ENCODE results near the gene FOXN1. TPM values are rescaled to one million over a fixed set of nuclear protein-coding genes. Genes with fewer than 3 reads are reported as not detected.
"Not testable (repeated sequence)": the region's sequence is repeated elsewhere in the genome, so short reads cannot be mapped to it uniquely, and the experiment has no call there.

Gene FOXN1
- total and polyA plus RNA-seq, 2 experiments from 2014 or later = 0.06 TPM; not detected in 1

GRCh38 chr17:28521311-28522085 lies 15.3 kb downstream of the FOXN1 start:
- H3K27ac ChIP-seq = no peak overlapping the region
- TF ChIP-seq CTCF (IDR thresholded peaks at IDR 0.05; ENCODE audit: low read depth, low read length) = no peak
- H3K4me3 ChIP-seq = no peak overlapping the region
- no peaks in the 10 kb centered on the region for H3K27me3 ChIP-seq
- no peaks in the 10 kb centered on the region for H3K36me3 ChIP-seq
- H3K9me3 ChIP-seq (ENCODE audit: low read depth) = no peaks in the 10 kb centered on the region
- DNase-seq (ENCODE audit: low read depth in 1 of 2, low spot score in 1 of 2) = peak in 1 of 2 donors; percentile 46
- H3K4me1 ChIP-seq (ENCODE audit: low read depth) = peaks cover 17% of the 10 kb centered on the region

- H3K36me3 ChIP-seq; H3K9me3 ChIP-seq (ENCODE audit: low read depth); DNase-seq (ENCODE audit: low read depth in 1 of 2, low spot score in 1 of 2); H3K27me3 ChIP-seq; H3K27ac ChIP-seq; H3K4me3 ChIP-seq: not testable (repeated sequence)
- H3K4me1 ChIP-seq (ENCODE audit: low read depth) = peaks cover 17% of the 10 kb centered on the region
Observed at GRCh38 chr17:28522281-28522680, 16.1 kb downstream of the FOXN1 start.

- Histone ChIP-seq H3K27me3 (no peaks in the 10 kb centered on the region), H3K4me1 (ENCODE audit: low read depth) (peaks cover 17% of the 10 kb centered on the region), H3K27ac (no peak overlapping the region), H3K9me3 (ENCODE audit: low read depth) (no peaks in the 10 kb centered on the region), H3K36me3 (no peaks in the 10 kb centered on the region), H3K4me3 (no peak overlapping the region)
- DNase-seq (ENCODE audit: low read depth in 1 of 2, low spot score in 1 of 2) = no peak
- no peak for TF ChIP-seq CTCF (IDR thresholded peaks at IDR 0.05; ENCODE audit: low read depth, low read length)
Observed at GRCh38 chr17:28523186-28523585, 17.0 kb downstream of the FOXN1 start.

- TF ChIP-seq CTCF (IDR thresholded peaks at IDR 0.05; ENCODE audit: low read depth, low read length) = no peak
- Histone ChIP-seq H3K9me3 (ENCODE audit: low read depth) (no peaks in the 10 kb centered on the region), H3K36me3 (no peaks in the 10 kb centered on the region), H3K4me3 (no peak overlapping the region), H3K27ac (no peak overlapping the region), H3K27me3 (no peaks in the 10 kb centered on the region), H3K4me1 (ENCODE audit: low read depth) (peaks cover 17% of the 10 kb centered on the region)
- no peak for DNase-seq (ENCODE audit: low read depth in 1 of 2, low spot score in 1 of 2)
Observed at GRCh38 chr17:28523876-28524275, 17.7 kb downstream of the FOXN1 start.

GRCh38 chr17:28524476-28525424 lies 18.6 kb downstream of the FOXN1 start:
- no peak overlapping the region for H3K4me3 ChIP-seq
- TF ChIP-seq CTCF (IDR thresholded peaks at IDR 0.05; ENCODE audit: low read depth, low read length) = no peak
- H3K27me3 ChIP-seq = no peaks in the 10 kb centered on the region
- peaks cover 17% of the 10 kb centered on the region for H3K4me1 ChIP-seq (ENCODE audit: low read depth)
- H3K9me3 ChIP-seq (ENCODE audit: low read depth) = no peaks in the 10 kb centered on the region
- DNase-seq (ENCODE audit: low read depth in 1 of 2, low spot score in 1 of 2) = peak; percentile 43 to 71
- H3K27ac ChIP-seq = peak overlapping the region; percentile 73
- H3K36me3 ChIP-seq = no peaks in the 10 kb centered on the region

All from cardiac muscle cell (in vitro differentiated cells and primary cell).